HG02852 (cell line): ENCODE measurements around the gene CPA1.

Experiments used
- ATAC-seq: cut with Tn5 transposase; IDR thresholded peaks from one replicate; pipeline ENCODE4 v1.9.1; 2021; ENCODE audit warnings: mild to moderate bottlenecking, moderate library complexity; ENCODE audit not compliant: unreplicated experiment

CPA1 gene

DNA sequence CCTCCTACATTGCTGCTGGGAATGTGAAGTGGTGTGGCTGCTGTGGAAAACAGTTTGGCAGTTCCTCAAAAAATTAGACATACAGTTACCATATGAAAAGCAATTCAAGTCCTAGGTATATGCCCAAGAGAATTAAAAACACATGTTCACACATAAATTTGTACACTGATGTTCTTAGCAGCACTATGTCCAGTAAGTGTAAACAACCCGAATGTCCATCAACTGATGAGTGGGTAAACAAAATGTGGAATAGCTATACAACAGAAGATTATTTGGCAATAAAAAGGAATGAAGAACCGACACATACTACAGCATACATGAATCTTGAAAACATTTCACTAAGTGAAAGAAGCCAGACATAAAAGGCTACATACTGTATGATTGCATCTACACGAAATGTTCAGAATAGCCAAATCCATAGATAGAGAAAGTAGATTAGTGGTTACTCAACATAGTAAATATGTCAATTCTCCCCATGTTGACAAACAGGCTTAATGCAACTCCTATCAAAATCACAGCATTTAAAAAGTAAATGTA, 43.3 kb downstream of the CPA1 start:
- ATAC-seq, result no peak

DNA sequence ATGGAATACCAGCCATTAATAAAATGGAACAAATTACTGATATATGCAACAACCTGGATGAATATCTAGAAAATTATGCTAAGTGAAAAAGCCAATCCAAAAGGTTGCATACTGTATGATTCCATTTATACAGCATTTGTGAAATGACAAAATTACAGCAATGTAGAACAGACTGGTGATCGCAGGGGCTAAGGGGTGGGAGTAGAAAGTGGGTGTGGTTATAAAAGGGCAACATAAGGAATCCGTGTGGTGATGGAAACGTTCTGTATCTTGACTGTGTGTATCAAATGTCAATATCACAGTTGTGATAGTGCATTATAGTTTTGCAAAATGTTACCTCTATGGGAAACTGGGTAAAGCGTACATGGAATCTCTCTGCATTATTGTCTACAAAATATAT, 45.5 kb downstream of the CPA1 start:
- no peak for ATAC-seq

DNA sequence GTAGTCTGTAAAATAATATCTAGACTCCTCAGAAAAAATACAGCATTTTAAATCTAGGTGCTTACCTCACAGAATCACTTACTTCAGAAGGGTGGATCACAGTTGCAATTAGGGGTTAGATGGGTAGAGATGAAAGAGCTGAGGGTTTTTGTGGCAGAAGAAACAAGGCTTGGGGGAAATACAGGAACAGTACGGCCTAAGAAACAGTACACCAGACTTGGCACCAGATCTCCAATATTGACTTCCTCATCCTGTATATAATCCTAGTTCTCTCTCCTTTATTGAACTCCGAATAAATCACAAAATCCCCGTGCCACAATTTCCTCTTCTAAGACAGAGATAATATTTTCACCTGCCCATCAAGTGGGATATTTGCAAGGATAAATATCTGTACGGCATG, 46.3 kb downstream of the CPA1 start:
- no peak for ATAC-seq

DNA sequence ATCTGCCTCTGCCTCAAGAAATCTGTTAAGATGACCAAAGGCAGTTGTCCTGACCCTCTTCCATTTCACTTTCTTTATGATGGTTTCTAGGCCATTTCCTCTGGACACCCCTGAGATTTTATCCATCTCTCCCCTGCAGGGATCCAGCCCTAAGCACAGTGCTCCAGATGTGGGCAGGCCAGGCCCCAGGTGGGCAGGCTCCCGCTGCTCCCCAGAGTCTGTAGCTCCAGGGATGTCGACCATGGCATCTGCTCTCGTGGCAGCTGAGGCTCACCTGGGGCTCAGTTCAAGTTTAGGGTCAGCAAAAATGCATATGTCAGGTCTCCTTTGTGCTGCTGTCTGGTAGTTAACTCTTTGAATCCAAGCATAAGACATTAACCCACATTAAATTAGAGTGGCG, 48.7 kb downstream of the CPA1 start:
- no peak for ATAC-seq

DNA sequence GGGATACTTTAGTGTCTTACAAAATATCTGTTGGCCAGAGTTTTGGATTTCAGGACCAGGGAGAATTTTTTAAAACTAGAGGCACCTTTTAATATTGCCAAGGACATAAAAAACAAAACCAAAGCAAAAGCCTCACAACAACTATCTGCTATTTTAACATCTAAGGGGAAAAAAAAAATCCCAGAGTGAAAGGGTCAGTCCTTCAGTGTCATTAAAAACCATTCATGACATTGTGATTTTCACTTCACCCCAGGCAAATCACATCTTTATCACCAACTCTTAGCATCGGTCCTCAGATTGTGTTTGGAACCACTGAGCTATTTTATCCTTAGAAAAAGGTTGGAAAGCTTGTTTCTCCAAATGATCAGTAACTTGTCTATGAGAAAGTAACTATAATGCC, 49.8 kb downstream of the CPA1 start:
- ATAC-seq, result no peak

DNA sequence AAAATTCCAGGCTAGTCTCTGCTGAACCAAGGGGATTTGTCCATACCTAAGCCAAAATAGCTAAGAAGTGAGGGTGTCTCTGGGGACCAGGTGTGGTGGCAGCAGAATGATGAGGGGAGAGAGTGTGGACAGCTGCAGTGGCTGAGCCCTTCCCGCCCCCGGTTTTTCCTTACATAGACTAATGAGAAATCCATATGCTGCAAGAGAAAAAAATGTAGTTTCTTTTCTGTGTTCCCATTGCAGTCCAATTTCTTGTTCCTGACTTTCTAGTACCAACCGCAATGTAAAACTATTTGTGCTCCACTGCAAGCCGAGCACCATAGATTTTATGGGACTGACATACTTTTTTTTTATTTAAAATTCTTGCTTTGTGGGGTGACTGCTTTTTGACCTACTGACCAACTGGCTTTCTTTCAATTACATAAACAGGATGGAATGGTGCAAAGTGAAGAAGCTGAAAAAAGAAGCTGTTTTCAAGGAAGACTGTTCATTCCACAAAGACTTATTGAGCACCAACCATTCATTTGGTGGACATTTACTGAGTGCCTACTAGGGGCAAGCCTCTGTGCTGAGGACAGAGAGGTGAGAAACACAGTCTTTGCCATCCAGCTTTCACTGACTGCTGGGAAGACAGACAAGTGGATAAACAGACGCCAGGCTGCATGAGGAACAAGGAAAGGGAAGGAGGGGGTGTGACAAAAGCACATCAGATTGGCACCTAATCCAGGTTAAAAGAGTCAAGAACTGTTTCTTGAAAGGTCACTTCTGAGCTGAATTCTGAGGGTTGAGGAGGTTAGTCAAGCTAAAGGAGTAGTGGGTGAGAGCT, 50.8 kb downstream of the CPA1 start:
- no peak for ATAC-seq

DNA sequence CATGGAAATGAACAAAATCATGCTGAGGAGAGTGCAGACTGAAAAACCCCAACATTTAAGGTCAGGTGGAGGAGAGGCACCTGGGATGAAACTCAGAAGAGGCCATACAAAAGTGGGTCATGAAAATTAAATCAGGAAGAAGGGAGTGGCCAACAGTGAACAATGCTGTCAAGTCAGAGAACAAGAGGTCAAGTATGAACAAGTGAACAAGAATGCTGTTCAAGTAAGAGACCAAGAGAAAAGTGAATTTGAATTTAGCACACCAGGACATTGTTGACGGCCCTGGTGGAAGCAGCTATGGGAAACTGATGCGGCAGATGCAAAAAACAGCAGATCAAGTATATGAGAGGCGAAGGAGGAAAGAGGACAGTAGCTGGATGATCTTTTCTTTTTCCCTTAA, 52.6 kb downstream of the CPA1 start:
- no peak for ATAC-seq

DNA sequence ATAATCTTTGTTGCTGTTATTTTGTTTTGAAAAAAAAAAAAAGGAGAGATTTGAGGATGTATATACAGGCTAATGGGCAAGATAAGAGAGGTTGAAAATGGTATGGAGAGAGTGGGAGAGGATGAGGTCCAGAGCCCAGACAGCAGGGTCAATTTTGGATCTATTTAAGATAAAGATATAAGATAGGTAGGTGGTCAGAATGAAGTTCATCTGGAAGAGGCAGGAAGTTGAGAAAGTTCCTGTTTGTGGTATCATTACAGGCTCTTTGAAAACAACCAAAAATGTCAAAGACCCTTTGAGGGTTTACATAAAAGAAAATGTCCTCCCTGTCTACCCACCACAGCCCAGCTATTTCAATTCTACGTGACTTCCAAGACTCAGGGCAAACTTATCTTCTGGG, 53.0 kb downstream of the CPA1 start:
- no peak for ATAC-seq

DNA sequence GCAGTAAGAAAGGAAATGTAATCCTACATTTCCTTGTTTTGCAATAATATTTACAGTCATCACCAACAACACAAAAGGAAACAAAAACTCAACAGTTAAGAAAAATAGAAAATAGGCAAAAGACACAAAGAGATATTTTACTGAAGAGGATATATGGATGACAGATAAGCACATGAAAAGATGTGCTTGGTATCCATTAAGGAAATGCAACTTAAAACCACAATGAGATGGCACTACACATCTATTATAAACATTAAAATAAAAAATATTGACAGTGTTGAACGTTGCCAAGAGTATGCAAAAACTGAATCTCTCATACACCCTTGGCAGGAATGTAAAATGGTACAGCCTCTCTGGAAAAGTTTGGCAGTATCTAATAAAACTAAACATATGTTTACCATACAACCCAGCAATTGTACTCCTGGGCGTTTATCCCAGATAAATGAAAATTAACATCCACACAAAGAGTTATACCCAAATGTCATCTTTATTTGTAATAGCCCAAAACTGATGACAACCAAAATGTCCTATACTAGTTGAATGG, 55.1 kb downstream of the CPA1 start:
- no peak for ATAC-seq

DNA sequence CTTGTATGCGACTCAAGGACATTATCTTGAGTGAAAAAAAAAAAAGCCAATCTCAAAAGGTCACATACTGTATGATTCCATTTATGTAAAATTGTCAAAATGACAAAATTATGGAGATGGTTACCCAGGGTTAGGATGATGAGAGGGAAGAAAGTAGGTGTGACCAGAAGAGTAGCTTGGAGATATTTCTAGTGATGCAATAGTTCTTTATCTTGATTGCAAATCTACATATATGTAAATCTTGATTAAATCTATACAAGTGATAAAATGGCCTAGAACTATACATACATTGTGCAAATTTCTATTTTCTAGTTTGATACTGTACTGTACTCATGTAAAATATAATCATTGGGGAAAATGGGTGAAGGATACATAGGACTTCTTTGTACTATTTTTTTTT, 56.0 kb downstream of the CPA1 start:
- no peak for ATAC-seq
